OCI-LY1 (cell line): ENCODE results near the gene VEGFB.

Experiments
- CTCF ChIP-seq: fragments of 200-600 bp; sonication (generic), shearing (Covaris generic); IDR thresholded peaks from 2 replicates; pipeline ENCODE4 v1.5.1; 2017; ENCODE audit warnings: mild to moderate bottlenecking, antibody characterized with exemption, low read length, moderate library complexity, mixed read lengths
- EZH2 ChIP-seq: fragments of 200-600 bp; sonication (generic), shearing (Covaris generic); IDR thresholded peaks from 2 replicates; pipeline ENCODE4 v1.8.0; 2017; ENCODE audit warnings: borderline replicate concordance, mixed run types, mild to moderate bottlenecking, antibody characterized with exemption, low read length, moderate library complexity, mixed read lengths

GRCh38 chr11:64198511-64198910 lies 35.9 kb upstream of the VEGFB start:
- TF ChIP-seq CTCF = no peak
- TF ChIP-seq EZH2 = no peak
